Astrocyte (in vitro differentiated cells and primary cell): ENCODE data around the gene DAPL1.

ENCODE experiments used
- EZH2 ChIP-seq: IDR thresholded peaks from 2 replicates; pipeline ENCODE4 v1.6.1; 2012; ENCODE audit warnings: mild to moderate bottlenecking, low read length, inconsistent platforms; ENCODE audit not compliant: insufficient read depth
- TF ChIP-seq, protein P1 (sequence below): IDR thresholded peaks from 2 replicates; pipeline ENCODE4 v1.5.1; 2011; ENCODE audit warnings: low read depth, mild to moderate bottlenecking, inconsistent platforms, low read length, moderate library complexity; ENCODE audit not compliant: insufficient read depth

DNA sequence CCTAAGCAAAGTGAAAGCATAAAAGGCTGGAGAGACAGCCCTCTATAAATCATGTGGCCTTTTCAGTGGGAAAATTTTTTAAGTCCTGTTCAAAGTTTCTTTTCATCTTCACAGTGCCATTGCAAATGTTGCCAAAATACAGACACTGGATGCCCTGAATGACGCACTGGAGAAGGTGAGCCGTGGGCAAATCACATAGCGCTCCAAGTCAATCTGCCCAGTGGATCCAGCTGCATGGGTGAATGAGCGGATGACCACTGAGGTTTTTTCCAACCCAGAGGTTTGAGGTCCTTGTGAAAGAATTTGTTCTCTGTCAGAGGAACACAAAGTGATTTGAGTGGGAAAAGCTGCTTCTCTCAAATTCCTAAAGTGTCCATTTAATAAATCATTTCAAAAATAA, 11.8 kb downstream of the DAPL1 start:
- TF ChIP-seq, protein P1, sequence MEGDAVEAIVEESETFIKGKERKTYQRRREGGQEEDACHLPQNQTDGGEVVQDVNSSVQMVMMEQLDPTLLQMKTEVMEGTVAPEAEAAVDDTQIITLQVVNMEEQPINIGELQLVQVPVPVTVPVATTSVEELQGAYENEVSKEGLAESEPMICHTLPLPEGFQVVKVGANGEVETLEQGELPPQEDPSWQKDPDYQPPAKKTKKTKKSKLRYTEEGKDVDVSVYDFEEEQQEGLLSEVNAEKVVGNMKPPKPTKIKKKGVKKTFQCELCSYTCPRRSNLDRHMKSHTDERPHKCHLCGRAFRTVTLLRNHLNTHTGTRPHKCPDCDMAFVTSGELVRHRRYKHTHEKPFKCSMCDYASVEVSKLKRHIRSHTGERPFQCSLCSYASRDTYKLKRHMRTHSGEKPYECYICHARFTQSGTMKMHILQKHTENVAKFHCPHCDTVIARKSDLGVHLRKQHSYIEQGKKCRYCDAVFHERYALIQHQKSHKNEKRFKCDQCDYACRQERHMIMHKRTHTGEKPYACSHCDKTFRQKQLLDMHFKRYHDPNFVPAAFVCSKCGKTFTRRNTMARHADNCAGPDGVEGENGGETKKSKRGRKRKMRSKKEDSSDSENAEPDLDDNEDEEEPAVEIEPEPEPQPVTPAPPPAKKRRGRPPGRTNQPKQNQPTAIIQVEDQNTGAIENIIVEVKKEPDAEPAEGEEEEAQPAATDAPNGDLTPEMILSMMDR: no peak
- no peak for TF ChIP-seq EZH2
